ENCODE measurements around the gene ELMO1. TPM values are rescaled to one million over a fixed set of nuclear protein-coding genes. Genes with fewer than 3 reads are reported as not detected.

Gene ELMO1
- total and polyA plus RNA-seq, 2 experiments from 2014 or later = 6.5 to 24.9 TPM

- TF ChIP-seq ZNF462 (CRISPR knock-in tag; IDR thresholded peaks at IDR 0.05) = no peak
- TF ChIP-seq STAT1 (IDR thresholded peaks at IDR 0.05; ENCODE audit: unreplicated experiment) = no peak
- TF ChIP-seq EZH2phosphoT487 (IDR thresholded peaks at IDR 0.05; ENCODE audit: unreplicated experiment) = no peak
- no peak for TF ChIP-seq ZNF114 (CRISPR knock-in tag; IDR thresholded peaks at IDR 0.05)
- TF ChIP-seq CREB1 (CRISPR knock-in tag; IDR thresholded peaks at IDR 0.05; ENCODE audit: low read depth) = no peak
These were observed 80.1 kb downstream of the ELMO1 start (continued) for GRCh38 chr7:37368540-37368939.

- no peak overlapping the region for H3K4me3 ChIP-seq
- Mint-ChIP-seq H3K4me3 (no peak overlapping the region), H3K27me3 (ENCODE audit: insufficient read depth, low read depth, poor library complexity) (no peaks in the 10 kb centered on the region)
These were observed 81.7 kb downstream of the ELMO1 start for GRCh38 chr7:37367010-37367409.

More at GRCh38 chr7:37367010-37367409, 81.7 kb downstream of the ELMO1 start:
- H2AFZ ChIP-seq = no peak overlapping the region
- DNase-seq (ENCODE audit: low spot score) (no peak), ATAC-seq (no peak)
- H3K4me1 ChIP-seq (ENCODE audit: insufficient read depth) = peaks cover 8% of the 10 kb centered on the region
- H4K20me1 ChIP-seq (replicated peaks; ENCODE audit: insufficient read depth) = no peaks in the 10 kb centered on the region
- no peaks in the 10 kb centered on the region for H3F3A ChIP-seq (replicated peaks; ENCODE audit: low read depth)
- no peaks in the 10 kb centered on the region for H3K36me3 Mint-ChIP-seq (ENCODE audit: low read depth)
- H3K4me2 ChIP-seq = no peak overlapping the region
- TF ChIP-seq EZH2phosphoT487 (IDR thresholded peaks at IDR 0.05; ENCODE audit: unreplicated experiment) (no peak), JUNB (IDR thresholded peaks at IDR 0.05; ENCODE audit: unreplicated experiment) (no peak), EZH2 (IDR thresholded peaks at IDR 0.05; ENCODE audit: low read depth, unreplicated experiment) (no peak), STAT1 (IDR thresholded peaks at IDR 0.05; ENCODE audit: unreplicated experiment) (no peak), REST (IDR thresholded peaks at IDR 0.05; ENCODE audit: unreplicated experiment) (no peak)
- H3K27ac ChIP-seq (ENCODE audit: low read depth) = no peak overlapping the region
- no peaks in the 10 kb centered on the region for H3K27me3 ChIP-seq (ENCODE audit: insufficient read depth)
- no peaks in the 10 kb centered on the region for H3K79me2 ChIP-seq (replicated peaks; ENCODE audit: insufficient read depth)
- no peaks in the 10 kb centered on the region for H3K9me3 Mint-ChIP-seq
- H3K9me2 ChIP-seq (ENCODE audit: insufficient read depth) = no peaks in the 10 kb centered on the region
- H3K4me1 Mint-ChIP-seq = peaks cover 15% of the 10 kb centered on the region
- H3K36me3 ChIP-seq (ENCODE audit: insufficient read depth) = no peaks in the 10 kb centered on the region
- no peak overlapping the region for H3K27ac Mint-ChIP-seq

All from GM23338 (cell line).